ENCODE results near the gene RDM1. TPM values are rescaled to one million over a fixed set of nuclear protein-coding genes. Genes with fewer than 3 reads are reported as not detected.
A peak's percentile ranks its signal among the peaks of the same experiment; 100 is the strongest.

The RDM1 gene
- polyA plus RNA-seq, 2 donors, result 0.55 TPM

- 68 to 81% methylated on average over 3 of the region's 3 CpGs for WGBS, 2 donors
- Histone ChIP-seq H3K4me1 (ENCODE audit: control insufficient read depth in 2 of 2, insufficient read depth in 2 of 2, low read length in 1 of 2) (no peaks in the 10 kb centered on the region), H3K4me3 (ENCODE audit: low read depth in 1 of 2, low read length in 2 of 2) (no peak overlapping the region), H3K36me3 (ENCODE audit: control insufficient read depth in 2 of 2, insufficient read depth in 2 of 2, low read length in 1 of 2) (no peaks in the 10 kb centered on the region), H3K27ac (ENCODE audit: low read depth in 2 of 2, low read length in 1 of 2) (no peak overlapping the region), H3K9me3 (ENCODE audit: control insufficient read depth in 2 of 2, insufficient read depth in 1 of 2, low read depth in 1 of 2, low read length in 1 of 2) (no peaks in the 10 kb centered on the region), H3K27me3 (ENCODE audit: control insufficient read depth in 1 of 2, insufficient read depth in 2 of 2, low read length in 2 of 2) (no peaks in the 10 kb centered on the region)
Observed at GRCh38 chr17:35876534-35876933, 54.0 kb downstream of the RDM1 start.

- Histone ChIP-seq H3K9me3 (ENCODE audit: control insufficient read depth in 2 of 2, insufficient read depth in 1 of 2, low read depth in 1 of 2, low read length in 1 of 2) (no peaks in the 10 kb centered on the region), H3K27ac (ENCODE audit: low read depth in 2 of 2, low read length in 1 of 2) (peak overlapping the region in 1 of 2 donors; percentile 8), H3K4me1 (ENCODE audit: control insufficient read depth in 2 of 2, insufficient read depth in 2 of 2, low read length in 1 of 2) (no peaks in the 10 kb centered on the region), H3K4me3 (ENCODE audit: low read depth in 1 of 2, low read length in 2 of 2) (no peak overlapping the region), H3K36me3 (ENCODE audit: control insufficient read depth in 2 of 2, insufficient read depth in 2 of 2, low read length in 1 of 2) (no peaks in the 10 kb centered on the region), H3K27me3 (ENCODE audit: control insufficient read depth in 1 of 2, insufficient read depth in 2 of 2, low read length in 2 of 2) (no peaks in the 10 kb centered on the region)
- 68 to 71% methylated on average over 3 of the region's 3 CpGs for WGBS, 2 donors
Observed at GRCh38 chr17:35875800-35876139, 54.8 kb downstream of the RDM1 start.

GRCh38 chr17:35875072-35875799 lies 55.3 kb downstream of the RDM1 start:
- H3K27me3 ChIP-seq (ENCODE audit: control insufficient read depth in 1 of 2, insufficient read depth in 2 of 2, low read length in 2 of 2), result no peaks in the 10 kb centered on the region
- H3K4me1 ChIP-seq (ENCODE audit: control insufficient read depth in 2 of 2, insufficient read depth in 2 of 2, low read length in 1 of 2), result no peaks in the 10 kb centered on the region
- H3K4me3 ChIP-seq (ENCODE audit: low read depth in 1 of 2, low read length in 2 of 2), result no peak overlapping the region
- WGBS, 2 donors, result 65 to 67% methylated on average over 5 of the region's 5 CpGs
- H3K9me3 ChIP-seq (ENCODE audit: control insufficient read depth in 2 of 2, insufficient read depth in 1 of 2, low read depth in 1 of 2, low read length in 1 of 2), result no peaks in the 10 kb centered on the region
- no peaks in the 10 kb centered on the region for H3K36me3 ChIP-seq (ENCODE audit: control insufficient read depth in 2 of 2, insufficient read depth in 2 of 2, low read length in 1 of 2)
- H3K27ac ChIP-seq (ENCODE audit: low read depth in 2 of 2, low read length in 1 of 2), result no peak overlapping the region

- Histone ChIP-seq H3K9me3 (ENCODE audit: control insufficient read depth in 2 of 2, insufficient read depth in 1 of 2, low read depth in 1 of 2, low read length in 1 of 2) (no peaks in the 10 kb centered on the region), H3K4me3 (ENCODE audit: low read depth in 1 of 2, low read length in 2 of 2) (no peak overlapping the region), H3K27me3 (ENCODE audit: control insufficient read depth in 1 of 2, insufficient read depth in 2 of 2, low read length in 2 of 2) (no peaks in the 10 kb centered on the region), H3K4me1 (ENCODE audit: control insufficient read depth in 2 of 2, insufficient read depth in 2 of 2, low read length in 1 of 2) (no peaks in the 10 kb centered on the region), H3K27ac (ENCODE audit: low read depth in 2 of 2, low read length in 1 of 2) (no peak overlapping the region), H3K36me3 (ENCODE audit: control insufficient read depth in 2 of 2, insufficient read depth in 2 of 2, low read length in 1 of 2) (no peaks in the 10 kb centered on the region)
- 94 to 95% methylated on average over 12 of the region's 12 CpGs for WGBS, 2 donors
Observed at GRCh38 chr17:35872196-35872980, 58.2 kb downstream of the RDM1 start.

- H3K4me3 ChIP-seq (ENCODE audit: low read depth in 1 of 2, low read length in 2 of 2), result no peak overlapping the region
- H3K27ac ChIP-seq (ENCODE audit: low read depth in 2 of 2, low read length in 1 of 2), result no peak overlapping the region
- no peaks in the 10 kb centered on the region for H3K4me1 ChIP-seq (ENCODE audit: control insufficient read depth in 2 of 2, insufficient read depth in 2 of 2, low read length in 1 of 2)
- no peaks in the 10 kb centered on the region for H3K36me3 ChIP-seq (ENCODE audit: control insufficient read depth in 2 of 2, insufficient read depth in 2 of 2, low read length in 1 of 2)
- WGBS, 2 donors, result 71 to 78% methylated on average over 8 of the region's 8 CpGs
- no peaks in the 10 kb centered on the region for H3K27me3 ChIP-seq (ENCODE audit: control insufficient read depth in 1 of 2, insufficient read depth in 2 of 2, low read length in 2 of 2)
- H3K9me3 ChIP-seq (ENCODE audit: control insufficient read depth in 2 of 2, insufficient read depth in 1 of 2, low read depth in 1 of 2, low read length in 1 of 2), result no peaks in the 10 kb centered on the region
Observed at GRCh38 chr17:35870906-35871819, 59.4 kb downstream of the RDM1 start.

GRCh38 chr17:35868737-35869136 lies 61.8 kb downstream of the RDM1 start, which contains the start of gene HEATR9:
Gene HEATR9 (minus strand): TSS chr17:35868891. CDS start chr17:35868742, 149 bp downstream.
- H3K4me1 ChIP-seq (ENCODE audit: control insufficient read depth in 2 of 2, insufficient read depth in 2 of 2, low read length in 1 of 2), result no peaks in the 10 kb centered on the region
- WGBS, 2 donors, result 84 to 85% methylated on average over 3 of the region's 3 CpGs
- H3K4me3 ChIP-seq (ENCODE audit: low read depth in 1 of 2, low read length in 2 of 2), result no peak within 1 kb of the TSS
- peaks cover 0 to 2% of the 10 kb centered on the region in 2 donors for H3K9me3 ChIP-seq (ENCODE audit: control insufficient read depth in 2 of 2, insufficient read depth in 1 of 2, low read depth in 1 of 2, low read length in 1 of 2)
- H3K27me3 ChIP-seq (ENCODE audit: control insufficient read depth in 1 of 2, insufficient read depth in 2 of 2, low read length in 2 of 2), result no peaks in the 10 kb centered on the region
- no peaks in the 10 kb centered on the region for H3K36me3 ChIP-seq (ENCODE audit: control insufficient read depth in 2 of 2, insufficient read depth in 2 of 2, low read length in 1 of 2)
- no peak within 1 kb of the TSS for H3K27ac ChIP-seq (ENCODE audit: low read depth in 2 of 2, low read length in 1 of 2)

Other genes with a start within 250 kb of the RDM1 start
- gene RASL10B, start 199.1 kb downstream of the RDM1 start, polyA plus RNA-seq, result under 1 TPM; 0.28 to 0.53 TPM
- gene GAS2L2, start 177.5 kb downstream of the RDM1 start, polyA plus RNA-seq, result under 1 TPM; 0.01 to 0.08 TPM
- gene C17orf50, start 169.9 kb downstream of the RDM1 start, polyA plus RNA-seq, result under 1 TPM in 1 of 2 donors, not detected in 1; 0.14 TPM
- 10 to 100 TPM; 14.8 to 21.7 TPM for gene MMP28, start 135.1 kb downstream of the RDM1 start, polyA plus RNA-seq
- gene TAF15, start 121.3 kb downstream of the RDM1 start, polyA plus RNA-seq, result 100 to 1,000 TPM in 1 of 2 donors, 10 to 100 TPM in 1; 89.5 to 110 TPM
- under 1 TPM; 0.05 to 0.08 TPM for gene HEATR9, start 61.9 kb downstream of the RDM1 start, polyA plus RNA-seq
- gene CCL5, start 50.4 kb downstream of the RDM1 start, polyA plus RNA-seq, result 1 to 10 TPM; 6.3 to 6.9 TPM
- not detected for gene LYZL6, start 12.9 kb upstream of the RDM1 start, polyA plus RNA-seq
- gene CCL16, start 50.7 kb upstream of the RDM1 start, polyA plus RNA-seq, result under 1 TPM; 0.08 to 0.24 TPM
- gene CCL14, start 56.0 kb upstream of the RDM1 start, polyA plus RNA-seq, result 10 to 100 TPM; 21.9 to 32.3 TPM
- under 1 TPM in 1 of 2 donors, not detected in 1; 0.06 TPM for gene CCL15, start 70.8 kb upstream of the RDM1 start, polyA plus RNA-seq
- gene CCL23, start 87.2 kb upstream of the RDM1 start, polyA plus RNA-seq, result 1 to 10 TPM; 1.3 to 3.6 TPM
- under 1 TPM; 0.29 to 0.38 TPM for gene CCL18, start 133.5 kb upstream of the RDM1 start, polyA plus RNA-seq
- gene CCL3, start 159.4 kb upstream of the RDM1 start, polyA plus RNA-seq, result under 1 TPM; 0.86 to 0.89 TPM
- 1 to 10 TPM; 1.8 TPM for gene CCL4, start 173.1 kb upstream of the RDM1 start, polyA plus RNA-seq
- gene TBC1D3B, start 245.9 kb upstream of the RDM1 start, polyA plus RNA-seq, result 1 to 10 TPM; 5.8 to 6.9 TPM